ENCODE data around the gene CDH4.

CDH4 gene

GRCh38 chr20:61683721-61684120 is 431.7 kb downstream of the CDH4 start:
- DNase-seq, result no peak

GRCh38 chr20:61684136-61684535 is 432.1 kb downstream of the CDH4 start:
- DNase-seq, result no peak

GRCh38 chr20:61684583-61685235 is 432.6 kb downstream of the CDH4 start:
- no peak for DNase-seq

- no peak for DNase-seq
These were observed 433.4 kb downstream of the CDH4 start for GRCh38 chr20:61685462-61685861.

GRCh38 chr20:61686051-61686936 is 434.2 kb downstream of the CDH4 start:
- DNase-seq, result no peak

GRCh38 chr20:61688411-61688810 is 436.4 kb downstream of the CDH4 start:
- no peak for DNase-seq

GRCh38 chr20:61690150-61690549 is 438.1 kb downstream of the CDH4 start:
- no peak for DNase-seq

GRCh38 chr20:61690993-61691838 is 439.2 kb downstream of the CDH4 start:
- no peak for DNase-seq

- DNase-seq, result no peak
These were observed 439.9 kb downstream of the CDH4 start for GRCh38 chr20:61691978-61692377.

- no peak for DNase-seq
These were observed 440.4 kb downstream of the CDH4 start for GRCh38 chr20:61692479-61692878.

GRCh38 chr20:61693055-61693600 is 441.1 kb downstream of the CDH4 start:
- DNase-seq, result no peak

GRCh38 chr20:61694682-61695081 is 442.6 kb downstream of the CDH4 start:
- DNase-seq, result no peak

GRCh38 chr20:61695741-61696140 is 443.7 kb downstream of the CDH4 start:
- no peak for DNase-seq

GRCh38 chr20:61696181-61696735 is 444.2 kb downstream of the CDH4 start:
- DNase-seq, result no peak

- no peak for DNase-seq
These were observed 445.9 kb downstream of the CDH4 start for GRCh38 chr20:61697666-61698597.

GRCh38 chr20:61698598-61699494 is 446.8 kb downstream of the CDH4 start:
- DNase-seq, result no peak

GRCh38 chr20:61699495-61700374 is 447.7 kb downstream of the CDH4 start:
- no peak for DNase-seq

- no peak for DNase-seq
These were observed 448.6 kb downstream of the CDH4 start for GRCh38 chr20:61700595-61701140.

GRCh38 chr20:61701401-61701800 is 449.3 kb downstream of the CDH4 start:
- DNase-seq, result no peak
